GM10266 (cell line): ENCODE data around the gene ACACA.

Source experiments
- DNase-seq: peaks from one replicate; pipeline ENCODE4 v3.0.0; 2012; ENCODE audit errors: extremely low spot score
- CTCF ChIP-seq: IDR thresholded peaks from 2 replicates; pipeline ENCODE4 v1.5.1; 2012; ENCODE audit warnings: mild to moderate bottlenecking, low read depth; ENCODE audit not compliant: control insufficient read depth, insufficient read depth; ENCODE audit errors: missing control alignments

Gene ACACA

GRCh38 chr17:37123941-37124820, 282.5 kb downstream of the ACACA start:
- DNase-seq: no peak
- TF ChIP-seq CTCF: no peak

- TF ChIP-seq CTCF: no peak
Observed at GRCh38 chr17:37123386-37123785, 283.2 kb downstream of the ACACA start.

GRCh38 chr17:37121616-37122015, 285.0 kb downstream of the ACACA start:
- no peak for TF ChIP-seq CTCF
- DNase-seq: no peak

More at GRCh38 chr17:37123386-37123785, 283.2 kb downstream of the ACACA start:
- no peak for DNase-seq

- DNase-seq: no peak
- no peak for TF ChIP-seq CTCF
Observed at GRCh38 chr17:37118366-37119137, 288.1 kb downstream of the ACACA start.

- no peak for TF ChIP-seq CTCF
- DNase-seq: no peak
Observed at GRCh38 chr17:37117373-37118142, 289.1 kb downstream of the ACACA start.

- no peak for TF ChIP-seq CTCF
- DNase-seq: no peak
Observed at GRCh38 chr17:37116671-37117185, 289.9 kb downstream of the ACACA start.
